IPS DF 19.7 (cell line): Measurements from ENCODE around the gene C10orf105.

ENCODE experiments used
- DNase-seq: peaks from one replicate; pipeline ENCODE4 v3.0.0-alpha.2; 2013; ENCODE audit warnings: low read depth, low spot score

C10orf105 gene

DNA sequence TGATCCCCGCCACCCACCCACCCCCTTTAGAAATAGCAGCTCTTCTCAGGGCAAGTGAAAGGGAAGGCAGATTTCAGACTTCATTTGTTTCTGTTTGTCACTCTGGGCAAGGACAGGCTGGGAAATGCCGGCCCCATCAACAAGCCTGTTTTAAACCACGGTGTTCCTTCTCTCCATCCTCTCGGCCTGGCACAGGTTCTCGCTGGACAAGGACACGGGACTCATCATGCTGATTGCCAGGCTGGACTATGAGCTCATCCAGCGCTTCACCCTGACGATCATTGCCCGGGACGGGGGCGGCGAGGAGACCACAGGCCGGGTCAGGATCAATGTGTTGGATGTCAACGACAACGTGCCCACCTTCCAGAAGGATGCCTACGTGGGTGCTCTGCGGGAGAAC, 42.3 kb downstream of the C10orf105 start:
- no peak for DNase-seq

DNA sequence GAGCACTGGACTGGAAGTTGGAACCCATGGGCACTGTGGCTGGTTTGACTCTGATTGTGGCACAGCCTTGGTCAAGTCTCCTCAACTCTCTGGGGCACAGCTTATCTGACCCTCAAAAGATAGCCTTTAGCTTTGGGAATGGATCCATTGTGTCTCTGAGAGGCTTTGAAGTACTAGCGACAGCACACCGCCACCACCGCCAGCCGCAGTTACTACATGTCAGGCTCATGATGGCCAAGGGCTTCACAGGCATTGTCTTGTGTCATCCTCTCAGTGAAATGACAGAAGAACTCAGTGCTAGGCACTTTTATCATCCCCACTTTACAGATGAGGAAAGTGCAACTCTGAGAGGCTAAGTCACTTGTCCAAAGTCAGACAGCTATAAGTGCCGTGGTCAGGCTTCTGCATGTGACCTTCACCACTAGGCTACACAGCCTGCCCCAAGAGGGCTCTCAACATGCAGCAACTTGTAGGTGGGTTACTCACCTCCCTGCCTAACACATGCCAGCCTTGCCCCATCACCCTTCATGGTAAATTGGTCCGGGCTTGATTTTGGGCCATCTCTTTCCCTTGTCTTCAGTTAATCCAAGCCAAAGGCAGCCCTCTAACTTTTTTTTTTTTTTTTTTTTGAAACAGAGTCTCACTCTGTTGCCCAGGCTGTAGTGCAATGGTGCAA, 44.1 kb downstream of the C10orf105 start:
- no peak for DNase-seq

DNA sequence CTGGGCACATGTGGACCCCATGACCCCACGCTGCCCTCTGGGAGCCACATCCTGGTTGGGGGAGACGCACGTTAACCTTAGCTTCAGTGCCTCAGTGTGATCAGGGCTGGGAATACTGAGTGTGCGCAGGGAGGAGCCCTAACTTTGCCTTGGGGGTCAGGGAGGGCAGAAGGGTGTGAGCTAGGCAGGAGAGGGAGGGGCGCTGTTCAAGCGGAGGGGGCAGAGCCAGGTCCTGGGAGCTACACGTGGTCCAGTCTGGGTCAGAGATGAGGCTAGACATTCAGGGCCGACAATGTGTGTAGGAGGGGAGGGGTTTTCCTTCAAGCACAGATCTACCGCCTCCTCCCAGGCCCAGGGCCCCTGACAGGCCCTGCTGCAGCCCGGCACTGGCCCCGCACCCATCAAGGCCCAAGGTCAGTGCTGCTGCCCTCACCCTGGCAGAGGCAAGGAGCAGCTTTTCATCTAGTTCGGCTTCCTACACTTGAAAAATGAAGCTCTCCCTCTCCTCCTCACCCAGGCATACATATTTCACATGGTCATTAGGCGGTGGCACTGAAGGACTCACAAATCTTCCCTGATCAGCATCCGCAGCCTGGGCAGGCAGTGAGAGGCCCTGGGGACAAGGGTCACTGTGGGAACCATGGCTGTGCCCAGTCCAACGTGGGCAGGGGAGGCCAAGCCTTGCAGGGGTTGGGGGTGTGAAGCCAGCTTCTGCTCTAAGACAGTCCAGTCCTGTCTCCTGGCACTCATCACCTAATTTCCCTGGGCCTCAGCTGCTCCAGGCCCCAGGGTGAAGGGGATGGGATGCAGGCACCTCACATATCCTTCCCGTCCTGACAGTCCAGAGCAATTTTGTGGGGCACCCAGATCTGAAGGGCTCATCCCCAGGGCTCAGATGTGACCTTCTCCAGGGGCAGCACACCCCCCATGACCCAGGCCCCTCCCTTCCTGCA, 47.3 kb downstream of the C10orf105 start:
- DNase-seq: no peak

DNA sequence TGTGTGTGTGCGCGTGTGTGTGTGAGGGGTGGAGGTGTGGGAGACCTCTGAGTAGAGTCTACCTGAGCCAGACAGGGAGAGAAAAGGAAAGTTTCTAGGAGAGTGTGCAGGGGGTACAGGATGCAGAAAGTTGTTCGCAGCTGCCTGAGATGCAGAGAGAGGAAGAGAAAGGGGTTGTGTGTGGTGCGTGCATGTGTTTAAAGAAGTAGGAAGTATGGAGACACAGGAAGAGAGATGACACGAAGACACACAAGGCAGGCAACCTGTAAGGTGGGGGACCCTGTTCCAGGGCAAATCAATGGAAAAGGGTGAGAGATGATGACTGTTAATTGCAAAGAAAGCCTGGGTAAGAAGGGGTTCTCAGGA, 52.2 kb downstream of the C10orf105 start:
- DNase-seq: no peak

DNA sequence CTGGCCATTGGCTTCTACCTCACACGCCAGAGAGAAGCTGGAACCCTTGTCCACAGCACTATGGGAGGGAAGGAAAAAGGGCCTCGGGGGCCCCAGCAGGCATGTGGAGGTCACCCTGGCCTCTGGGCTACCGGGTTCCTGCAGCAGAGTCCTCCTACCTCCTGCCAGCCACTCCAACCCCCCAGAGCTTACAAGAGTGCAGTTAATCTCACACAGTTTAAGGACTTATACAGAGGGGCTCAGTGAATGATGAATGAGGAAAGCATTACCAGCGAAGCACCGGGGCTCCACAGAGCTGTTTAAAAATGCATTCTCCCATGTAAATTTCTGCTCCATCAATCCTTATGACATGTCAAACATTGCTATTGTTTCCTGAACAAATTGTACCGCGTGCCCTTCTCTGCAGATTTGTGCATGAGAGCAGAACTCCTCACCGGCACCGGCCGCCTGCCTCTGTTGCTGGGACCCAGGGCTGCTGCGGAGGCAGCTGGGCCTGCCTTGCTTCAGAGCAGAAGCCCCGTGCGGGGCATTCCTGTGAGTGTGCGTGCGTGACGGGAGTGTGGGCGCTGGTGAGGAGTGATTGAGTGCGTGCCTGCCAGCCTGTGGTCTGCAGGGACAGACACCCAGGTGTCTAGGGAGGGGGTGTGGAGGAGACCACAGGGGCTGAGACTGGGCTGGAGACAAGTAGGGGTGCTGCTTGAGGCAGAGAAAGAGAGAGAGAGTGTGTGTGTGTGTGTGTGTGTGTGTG, 52.8 kb downstream of the C10orf105 start:
- DNase-seq: no peak

DNA sequence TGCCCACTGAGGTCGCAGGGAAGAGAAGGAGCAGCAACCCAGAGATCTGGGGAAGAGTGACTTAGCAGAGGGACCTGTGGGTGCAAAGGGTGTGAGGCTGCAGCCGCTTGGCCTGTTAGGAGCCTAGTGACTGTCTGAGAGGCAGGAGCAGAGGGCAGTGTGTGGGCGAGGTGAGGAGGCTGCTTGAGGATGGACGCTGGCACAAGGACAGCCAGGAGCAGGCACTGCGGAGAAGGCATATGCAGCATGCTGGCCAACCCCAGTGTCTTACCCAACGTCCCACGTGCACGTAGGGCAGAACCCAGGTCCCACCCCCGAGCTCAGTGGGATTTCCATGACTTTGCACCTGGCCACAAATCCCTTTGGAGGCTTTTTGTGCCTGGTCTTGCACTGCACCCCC, 54.1 kb downstream of the C10orf105 start:
- no peak for DNase-seq

DNA sequence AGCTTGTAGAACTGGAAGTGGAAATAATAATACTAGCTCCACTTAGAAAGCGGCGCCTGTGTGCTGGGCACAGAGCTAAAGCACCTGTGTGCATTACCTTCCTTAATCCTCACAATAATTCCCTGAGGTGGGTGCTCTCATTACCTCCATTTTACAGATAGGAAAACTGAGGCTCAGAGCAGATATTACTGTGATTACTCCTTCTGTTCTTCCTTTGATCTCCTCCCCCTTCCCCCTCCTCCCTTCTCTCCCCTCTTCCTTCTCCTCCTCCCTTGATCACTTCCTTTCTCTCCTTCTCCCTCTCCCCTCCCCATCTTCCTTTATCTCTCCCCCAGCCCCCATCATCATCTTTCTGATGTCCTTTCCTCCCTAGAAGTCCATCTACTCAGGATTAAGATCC, 55.0 kb downstream of the C10orf105 start:
- no peak for DNase-seq

DNA sequence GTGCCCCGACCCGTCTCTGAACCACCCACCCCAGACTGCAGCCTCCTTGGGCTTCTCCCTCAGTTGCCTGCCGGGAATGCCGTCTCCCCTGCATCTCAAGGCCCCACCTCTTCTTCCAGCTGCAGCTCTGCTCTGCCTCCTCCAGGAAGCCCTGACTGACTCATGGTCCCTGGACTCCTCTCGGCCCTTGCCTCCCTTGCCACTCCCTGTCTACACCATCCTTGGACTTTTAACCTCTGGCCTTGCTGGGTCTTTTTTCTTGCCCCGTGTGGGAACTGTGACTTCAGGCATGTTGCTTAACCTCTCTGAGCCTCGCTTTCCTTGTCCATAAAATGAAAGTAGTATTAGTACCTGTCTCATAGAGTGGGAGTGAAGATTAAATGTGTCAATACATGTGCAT, 56.3 kb downstream of the C10orf105 start:
- no peak for DNase-seq

DNA sequence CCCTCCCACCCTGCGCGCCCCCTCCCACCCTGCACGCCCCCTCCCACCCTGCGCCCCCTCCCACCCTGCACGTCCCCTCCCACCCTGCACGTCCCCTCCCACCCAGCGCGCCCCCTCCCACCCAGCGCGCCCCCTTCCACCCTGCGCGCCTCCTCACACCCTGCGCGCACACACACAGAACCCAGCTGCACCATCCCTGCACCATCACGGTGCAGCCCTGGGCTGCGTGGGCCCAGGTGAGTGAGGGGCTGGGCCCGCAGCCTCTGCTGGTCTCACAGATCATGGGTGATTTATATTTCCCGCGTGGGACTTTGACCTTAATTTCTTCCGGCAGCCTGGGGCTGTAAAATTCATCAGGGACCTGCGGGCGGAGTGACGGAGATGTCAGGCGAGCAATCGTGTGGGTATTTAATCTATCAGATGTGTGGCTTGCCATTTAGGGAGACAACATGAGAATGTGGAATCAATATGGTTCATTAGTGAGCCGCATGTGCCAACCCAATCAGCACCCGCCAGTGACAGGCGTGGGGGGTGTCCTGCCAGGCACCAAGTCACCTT, 57.7 kb downstream of the C10orf105 start:
- no peak for DNase-seq
